HAP-1 (cell line): Measurements from ENCODE around the gene SLC25A21.
"Not testable (repeated sequence)": the region's sequence is repeated elsewhere in the genome, so short reads cannot be mapped to it uniquely, and the experiment has no call there.

ENCODE experiments used
- DNase-seq, 2 experiments: peaks; one replicate each; pipeline ENCODE4 v3.0.0-alpha.2; 2016 to 2020; ENCODE audit warnings: low spot score in 2 of 2
- H3K27me3 ChIP-seq: fragments of 250-450 bp; sonication (Bioruptor Pico); 2 replicates; pipeline ENCODE4 v1.5.1; 2020; ENCODE audit warnings: low read depth, mild to moderate bottlenecking, moderate library complexity
- H3K36me3 ChIP-seq: fragments of 250-450 bp; sonication (Bioruptor Pico); replicated peaks from 2 replicates; pipeline ENCODE4 v1.5.1; 2020; ENCODE audit warnings: mild to moderate bottlenecking
- H3K4me1 ChIP-seq: fragments of 250-450 bp; sonication (Bioruptor Pico); 2 replicates; pipeline ENCODE4 v1.5.1; 2020; ENCODE audit warnings: mild to moderate bottlenecking
- H3K4me3 ChIP-seq: fragments of 250-450 bp; sonication (Bioruptor Pico); 2 replicates; pipeline ENCODE4 v1.5.1; 2020; ENCODE audit warnings: mild to moderate bottlenecking, moderate library complexity
- H3K9me3 ChIP-seq: fragments of 250-450 bp; sonication (Bioruptor Pico); 2 replicates; pipeline ENCODE4 v1.5.1; 2020; ENCODE audit warnings: mild to moderate bottlenecking, moderate library complexity
- in situ Hi-C: fragments of 300-500 bp; cut with MboI; formaldehyde crosslinking; loops from 3 replicates; pipeline ENCODE4 v1.14.3; 2020; ENCODE audit warnings: low sequenced_read_pairs, inconsistent platforms, mixed read lengths

Gene SLC25A21

GRCh38 chr14:37172936-37173614 lies 669 bp upstream of the SLC25A21 start:
- H3K9me3 ChIP-seq = no peaks in the 10 kb centered on the region
- H3K4me1 ChIP-seq = no peaks in the 10 kb centered on the region
- no peak overlapping the region for H3K4me3 ChIP-seq
- no peak for DNase-seq
- no peaks in the 10 kb centered on the region for H3K36me3 ChIP-seq
- in situ Hi-C loops = no loop called here
- no peaks in the 10 kb centered on the region for H3K27me3 ChIP-seq

- Histone ChIP-seq H3K4me3 (no peak overlapping the region), H3K27me3 (no peaks in the 10 kb centered on the region), H3K4me1 (no peaks in the 10 kb centered on the region), H3K36me3 (no peaks in the 10 kb centered on the region), H3K9me3 (no peaks in the 10 kb centered on the region)
- in situ Hi-C loops = no loop called here
- no peak for DNase-seq
Observed at GRCh38 chr14:37171678-37172023, 755 bp downstream of the SLC25A21 start.

GRCh38 chr14:37170993-37171392 lies 1.4 kb downstream of the SLC25A21 start:
- H3K4me1 ChIP-seq = no peaks in the 10 kb centered on the region
- H3K4me3 ChIP-seq = no peak overlapping the region
- no peaks in the 10 kb centered on the region for H3K9me3 ChIP-seq
- H3K27me3 ChIP-seq = no peaks in the 10 kb centered on the region
- no peaks in the 10 kb centered on the region for H3K36me3 ChIP-seq
- no peak for DNase-seq
- in situ Hi-C loops = no loop called here

GRCh38 chr14:37170237-37170636 lies 2.2 kb downstream of the SLC25A21 start:
- Histone ChIP-seq H3K27me3 (no peaks in the 10 kb centered on the region), H3K36me3 (no peaks in the 10 kb centered on the region), H3K9me3 (no peaks in the 10 kb centered on the region), H3K4me1 (no peaks in the 10 kb centered on the region), H3K4me3 (no peak overlapping the region)
- in situ Hi-C loops = no loop called here
- DNase-seq = no peak

- no peaks in the 10 kb centered on the region for H3K4me1 ChIP-seq
- no peak for DNase-seq
- no peaks in the 10 kb centered on the region for H3K9me3 ChIP-seq
- no peak overlapping the region for H3K4me3 ChIP-seq
- H3K36me3 ChIP-seq = no peaks in the 10 kb centered on the region
- in situ Hi-C loops = no loop called here
- no peaks in the 10 kb centered on the region for H3K27me3 ChIP-seq
Observed at GRCh38 chr14:37168721-37169120, 3.7 kb downstream of the SLC25A21 start.

- DNase-seq = no peak
- Histone ChIP-seq H3K9me3 (no peaks in the 10 kb centered on the region), H3K4me1 (no peaks in the 10 kb centered on the region), H3K4me3 (no peak overlapping the region), H3K36me3 (no peaks in the 10 kb centered on the region), H3K27me3 (no peaks in the 10 kb centered on the region)
- in situ Hi-C loops = no loop called here
Observed at GRCh38 chr14:37167151-37168047, 5.0 kb downstream of the SLC25A21 start.

- in situ Hi-C loops = no loop called here
- Histone ChIP-seq H3K27me3 (no peaks in the 10 kb centered on the region), H3K4me3 (no peak overlapping the region), H3K4me1 (no peaks in the 10 kb centered on the region), H3K9me3 (no peaks in the 10 kb centered on the region), H3K36me3 (no peaks in the 10 kb centered on the region)
- no peak for DNase-seq
Observed at GRCh38 chr14:37165794-37166193, 6.6 kb downstream of the SLC25A21 start.

GRCh38 chr14:37162307-37162706 lies 10.1 kb downstream of the SLC25A21 start:
- H3K4me1 ChIP-seq, H3K4me3 ChIP-seq, in situ Hi-C loops, DNase-seq, H3K9me3 ChIP-seq, H3K27me3 ChIP-seq, H3K36me3 ChIP-seq: not testable (repeated sequence)

- no peak overlapping the region for H3K4me3 ChIP-seq
- no peak for DNase-seq
- no peaks in the 10 kb centered on the region for H3K27me3 ChIP-seq
- H3K9me3 ChIP-seq = no peaks in the 10 kb centered on the region
- no peaks in the 10 kb centered on the region for H3K4me1 ChIP-seq
- in situ Hi-C loops = no loop called here
- H3K36me3 ChIP-seq = no peaks in the 10 kb centered on the region
Observed at GRCh38 chr14:37157987-37158386, 14.4 kb downstream of the SLC25A21 start.

- Histone ChIP-seq H3K9me3 (no peaks in the 10 kb centered on the region), H3K4me3 (no peak overlapping the region), H3K4me1 (no peaks in the 10 kb centered on the region), H3K36me3 (no peaks in the 10 kb centered on the region), H3K27me3 (no peaks in the 10 kb centered on the region)
- in situ Hi-C loops = no loop called here
- DNase-seq = no peak
Observed at GRCh38 chr14:37153483-37153882, 18.9 kb downstream of the SLC25A21 start.

- Histone ChIP-seq H3K36me3 (no peaks in the 10 kb centered on the region), H3K4me3 (no peak overlapping the region), H3K27me3 (no peaks in the 10 kb centered on the region), H3K9me3 (no peaks in the 10 kb centered on the region), H3K4me1 (no peaks in the 10 kb centered on the region)
- no peak for DNase-seq
- in situ Hi-C loops = no loop called here
Observed at GRCh38 chr14:37153005-37153404, 19.4 kb downstream of the SLC25A21 start.

- in situ Hi-C loops = no loop called here
- Histone ChIP-seq H3K9me3 (no peaks in the 10 kb centered on the region), H3K27me3 (no peaks in the 10 kb centered on the region), H3K4me1 (no peaks in the 10 kb centered on the region), H3K4me3 (no peak overlapping the region), H3K36me3 (no peaks in the 10 kb centered on the region)
- DNase-seq = peak in 1 of 2 experiments; percentile 28
Observed at GRCh38 chr14:37150414-37150813, 22.0 kb downstream of the SLC25A21 start.

- DNase-seq = no peak
- H3K27me3 ChIP-seq = no peaks in the 10 kb centered on the region
- no peaks in the 10 kb centered on the region for H3K9me3 ChIP-seq
- no peak overlapping the region for H3K4me3 ChIP-seq
- H3K4me1 ChIP-seq = no peaks in the 10 kb centered on the region
- in situ Hi-C loops = loop anchor here (25.0 kb wide), 1 partner anchor 510 kb away; no protein-coding TSS in a partner anchor
- H3K36me3 ChIP-seq = no peaks in the 10 kb centered on the region
Observed at GRCh38 chr14:37147310-37147880, 25.0 kb downstream of the SLC25A21 start.

GRCh38 chr14:37146438-37146837 lies 26.0 kb downstream of the SLC25A21 start:
- H3K27me3 ChIP-seq, H3K36me3 ChIP-seq, H3K9me3 ChIP-seq, H3K4me3 ChIP-seq, DNase-seq, H3K4me1 ChIP-seq: not testable (repeated sequence)
- in situ Hi-C loops = loop anchor here (25.0 kb wide), 1 partner anchor 509 kb away; no protein-coding TSS in a partner anchor
